A673 (cell line): ENCODE measurements around the gene MIDN. TPM values are rescaled to one million over a fixed set of nuclear protein-coding genes. Genes with fewer than 3 reads are reported as not detected.

ENCODE experiments used
- BruUV-seq: library from RNA; stranded (reverse); fragments of 400-500 nt; replicated peaks from 2 replicates; lab custom pipeline; 2021; lab: Mats Ljungman, UMichigan
- CTCF ChIA-PET: fragments of 300-600 bp; sonication (Branson Sonifier 250); formaldehyde crosslinking; loops from one replicate; lab custom pipeline; 2022; ENCODE audit warnings: antibody characterized with exemption; lab: Charles Lee
- POLR2A ChIA-PET: fragments of 300-600 bp; sonication (Branson Sonifier 250); formaldehyde crosslinking; loops from one replicate; lab custom pipeline; 2022; ENCODE audit warnings: antibody characterized with exemption; ENCODE audit not compliant: low non-redundant PET; lab: Charles Lee
- DNase-seq: peaks from one replicate; pipeline ENCODE4 v3.0.0-alpha.2; 2015; ENCODE audit warnings: low spot score
- H3K27ac ChIP-seq: fragments of 200-600 bp; sonication (generic); 2 replicates; pipeline ENCODE4 v1.5.1; 2016; ENCODE audit warnings: mixed run types, low read depth, mild to moderate bottlenecking, mixed read lengths, antibody characterized with exemption, low read length; ENCODE audit not compliant: poor library complexity, severe bottlenecking
- H3K27me3 ChIP-seq: fragments of 200-600 bp; sonication (generic); replicated peaks from 2 replicates; pipeline ENCODE4 v1.6.1; 2017; ENCODE audit warnings: mixed run types, low read depth, mild to moderate bottlenecking, mixed read lengths, antibody characterized with exemption, low read length; ENCODE audit not compliant: insufficient read depth, poor library complexity
- H3K36me3 ChIP-seq: fragments of 200-600 bp; sonication (generic); 2 replicates; pipeline ENCODE4 v1.6.1; 2016; ENCODE audit warnings: mixed run types, mild to moderate bottlenecking, mixed read lengths, antibody characterized with exemption, low read length; ENCODE audit not compliant: insufficient read depth, poor library complexity, severe bottlenecking
- H3K4me1 ChIP-seq: fragments of 200-600 bp; sonication (generic); 2 replicates; pipeline ENCODE4 v1.6.1; 2017; ENCODE audit warnings: mixed run types, mild to moderate bottlenecking, mixed read lengths, antibody characterized with exemption, low read length; ENCODE audit not compliant: insufficient read depth, poor library complexity, severe bottlenecking
- H3K4me3 ChIP-seq: fragments of 200-600 bp; sonication (generic); 2 replicates; pipeline ENCODE4 v1.5.1; 2016; ENCODE audit warnings: low read depth, mixed run types, mild to moderate bottlenecking, mixed read lengths, low read length; ENCODE audit not compliant: poor library complexity, severe bottlenecking
- H3K9me3 ChIP-seq: fragments of 200-600 bp; sonication (generic); 2 replicates; pipeline ENCODE4 v1.6.1; 2016; ENCODE audit warnings: mixed run types, low read depth, mild to moderate bottlenecking, mixed read lengths, antibody characterized with exemption, low read length; ENCODE audit not compliant: poor library complexity, severe bottlenecking
- EZH2 ChIP-seq: fragments of 200-600 bp; sonication (generic); IDR thresholded peaks from 2 replicates; pipeline ENCODE4 v1.6.1; 2017; ENCODE audit warnings: borderline replicate concordance, low read depth, mild to moderate bottlenecking, mixed read lengths, antibody characterized with exemption, low read length; ENCODE audit not compliant: poor library complexity, severe bottlenecking
- intact Hi-C: fragments of 100-400 bp; cut with micrococcal nuclease; formaldehyde crosslinking; loops from one replicate; pipeline ENCODE4 v1.10.0; 2022; ENCODE audit not compliant: unreplicated experiment
- total RNA-seq: library from RNA; stranded (reverse); gene quantifications from 2 replicates; pipeline ENCODE4 v1.2.3, GENCODE V29; 2021
- TF ChIP-seq, protein P1 (sequence below): fragments of 300-800, 200-600 bp; sonication (generic); conservative IDR thresholded peaks from 2 replicates; pipeline ENCODE4 v1.5.1; 2017; ENCODE audit warnings: low read depth, mild to moderate bottlenecking, antibody characterized with exemption, low read length, moderate library complexity, mixed read lengths

MIDN gene
- total RNA-seq, 1 experiment from 2014 or later: 169 TPM

DNA sequence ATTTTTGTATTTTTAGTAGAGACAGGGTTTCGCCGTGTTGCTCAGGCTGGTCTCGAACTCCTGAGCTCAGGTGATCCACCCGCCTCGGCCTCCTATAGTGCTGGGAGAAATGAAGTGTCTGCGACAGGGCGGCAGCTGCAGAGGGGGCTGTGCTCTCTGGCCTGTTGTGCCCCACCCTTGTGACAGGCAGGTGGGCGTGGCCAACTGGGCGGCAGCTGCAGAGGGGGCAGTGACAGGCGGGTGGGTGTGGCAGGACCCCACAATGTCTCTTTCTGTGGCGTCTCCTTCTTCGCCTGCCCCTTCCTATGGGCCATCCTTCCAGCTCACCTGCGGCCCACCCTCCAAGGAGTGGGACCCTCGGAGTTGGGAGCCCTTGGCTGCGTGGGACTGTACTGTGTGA lies 31.0 kb upstream of the MIDN start:
- Histone ChIP-seq H3K4me3 (no peak overlapping the region), H3K27ac (peak overlapping the region; percentile 14), H3K4me1 (peaks cover 26% of the 10 kb centered on the region), H3K27me3 (no peaks in the 10 kb centered on the region), H3K9me3 (no peaks in the 10 kb centered on the region), H3K36me3 (peaks cover 17% of the 10 kb centered on the region)
- ChIA-PET CTCF (no interaction called here), POLR2A (no interaction called here)
- DNase-seq: no peak
- intact Hi-C loops: loop anchor here (10.0 kb wide), 1 partner anchor 193 kb away; the partner anchor contains the start of genes CNN2, RNU6-2 and TMEM259
- BruUV-seq: no TSS peak
- TF ChIP-seq, protein P1, sequence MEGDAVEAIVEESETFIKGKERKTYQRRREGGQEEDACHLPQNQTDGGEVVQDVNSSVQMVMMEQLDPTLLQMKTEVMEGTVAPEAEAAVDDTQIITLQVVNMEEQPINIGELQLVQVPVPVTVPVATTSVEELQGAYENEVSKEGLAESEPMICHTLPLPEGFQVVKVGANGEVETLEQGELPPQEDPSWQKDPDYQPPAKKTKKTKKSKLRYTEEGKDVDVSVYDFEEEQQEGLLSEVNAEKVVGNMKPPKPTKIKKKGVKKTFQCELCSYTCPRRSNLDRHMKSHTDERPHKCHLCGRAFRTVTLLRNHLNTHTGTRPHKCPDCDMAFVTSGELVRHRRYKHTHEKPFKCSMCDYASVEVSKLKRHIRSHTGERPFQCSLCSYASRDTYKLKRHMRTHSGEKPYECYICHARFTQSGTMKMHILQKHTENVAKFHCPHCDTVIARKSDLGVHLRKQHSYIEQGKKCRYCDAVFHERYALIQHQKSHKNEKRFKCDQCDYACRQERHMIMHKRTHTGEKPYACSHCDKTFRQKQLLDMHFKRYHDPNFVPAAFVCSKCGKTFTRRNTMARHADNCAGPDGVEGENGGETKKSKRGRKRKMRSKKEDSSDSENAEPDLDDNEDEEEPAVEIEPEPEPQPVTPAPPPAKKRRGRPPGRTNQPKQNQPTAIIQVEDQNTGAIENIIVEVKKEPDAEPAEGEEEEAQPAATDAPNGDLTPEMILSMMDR: no peak
- TF ChIP-seq EZH2: no peak

DNA sequence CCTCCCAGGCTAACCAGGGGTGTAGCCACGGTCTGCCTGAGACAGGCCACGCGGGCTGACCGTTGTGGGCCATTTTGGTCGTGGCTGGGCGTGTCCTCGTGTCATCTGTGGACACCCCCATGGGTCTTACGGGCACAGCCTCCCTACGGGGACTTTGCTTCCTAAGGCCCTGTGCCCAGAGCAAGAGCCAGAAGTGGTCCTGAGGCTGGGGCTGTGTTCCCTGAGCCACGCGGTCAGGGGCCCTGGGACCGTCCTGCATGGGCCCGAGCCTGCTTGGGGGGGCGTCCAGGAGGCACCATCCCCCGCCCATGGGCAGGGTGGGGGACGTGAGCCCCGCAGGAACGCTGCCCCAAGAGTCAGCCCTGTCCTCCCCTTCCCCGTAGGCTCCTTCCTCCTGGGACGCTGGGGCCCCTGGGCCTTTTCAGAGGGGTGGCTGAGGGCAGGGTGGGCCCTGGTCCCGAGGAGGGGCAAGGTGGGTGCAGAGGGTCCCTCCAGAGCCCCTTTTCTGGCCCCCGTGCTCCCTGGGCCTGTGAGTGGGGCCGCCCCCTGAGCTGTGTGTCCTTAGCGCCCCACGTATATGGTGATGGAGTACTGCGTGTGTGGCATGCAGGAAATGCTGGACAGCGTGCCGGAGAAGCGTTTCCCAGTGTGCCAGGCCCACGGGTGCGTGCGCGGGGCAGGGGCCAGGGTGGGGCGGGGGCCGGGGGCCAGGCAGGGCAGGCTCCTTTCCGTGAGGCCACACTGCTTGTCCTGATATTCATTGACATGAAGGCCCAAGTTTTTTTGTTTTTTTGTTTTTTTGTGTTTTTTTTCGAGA lies 29.4 kb upstream of the MIDN start:
- DNase-seq: no peak
- no peaks in the 10 kb centered on the region for H3K27me3 ChIP-seq
- H3K4me3 ChIP-seq: no peak overlapping the region
- intact Hi-C loops: loop anchor here (10.0 kb wide), 1 partner anchor 194 kb away; the partner anchor contains the start of genes CNN2, RNU6-2 and TMEM259
- H3K4me1 ChIP-seq: peaks cover 15% of the 10 kb centered on the region
- BruUV-seq: no TSS peak
- no peak overlapping the region for H3K27ac ChIP-seq
- peaks cover 28% of the 10 kb centered on the region for H3K36me3 ChIP-seq
- POLR2A ChIA-PET: no interaction called here
- TF ChIP-seq, protein P1: no peak
- no peak for TF ChIP-seq EZH2
- CTCF ChIA-PET: no interaction called here
- H3K9me3 ChIP-seq: no peaks in the 10 kb centered on the region

DNA sequence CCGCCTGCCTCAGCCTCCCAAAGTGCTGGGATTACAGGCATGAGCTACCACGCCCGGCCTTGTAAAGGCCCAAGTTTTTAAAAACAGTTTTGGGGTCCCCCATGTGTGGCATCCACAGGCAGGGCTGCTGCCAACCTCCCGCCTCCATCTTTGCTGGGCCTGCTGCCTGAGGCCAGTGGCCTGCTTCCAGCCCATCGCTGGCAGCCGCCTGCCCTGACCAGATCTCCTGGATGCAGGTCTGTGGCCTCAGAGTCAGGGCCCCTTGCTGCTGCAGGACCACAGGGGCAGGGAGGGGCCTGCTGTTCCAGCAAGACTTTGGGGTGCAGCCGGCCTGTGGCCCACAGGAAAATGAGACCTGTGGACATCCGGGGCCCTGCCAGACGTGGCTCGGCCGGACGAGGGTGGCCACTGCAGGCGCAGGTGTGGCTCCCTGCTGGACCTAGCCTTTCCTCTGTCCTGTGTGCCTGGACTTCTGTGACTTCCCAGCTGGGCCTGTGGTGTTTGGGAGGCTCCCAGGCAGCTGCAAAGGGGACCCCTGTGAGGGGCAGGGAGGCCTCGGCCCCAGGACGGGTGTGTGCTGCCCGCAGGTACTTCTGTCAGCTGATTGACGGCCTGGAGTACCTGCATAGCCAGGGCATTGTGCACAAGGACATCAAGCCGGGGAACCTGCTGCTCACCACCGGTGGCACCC lies 28.5 kb upstream of the MIDN start:
- intact Hi-C loops: loop anchor here (10.0 kb wide), 1 partner anchor 195 kb away; the partner anchor contains the start of genes CNN2, RNU6-2 and TMEM259
- Histone ChIP-seq H3K4me1 (peaks cover 6% of the 10 kb centered on the region), H3K36me3 (peaks cover 28% of the 10 kb centered on the region), H3K9me3 (no peaks in the 10 kb centered on the region), H3K27ac (no peak overlapping the region), H3K4me3 (no peak overlapping the region), H3K27me3 (no peaks in the 10 kb centered on the region)
- no TSS peak for BruUV-seq
- no peak for TF ChIP-seq EZH2
- TF ChIP-seq, protein P1: no peak
- DNase-seq: no peak
- ChIA-PET CTCF (no interaction called here), POLR2A (no interaction called here)
